DMS114 treated with DMSO at 0.1 percent for 48 hours (cell line): Measurements from ENCODE around the gene SPTA1.
"Not testable (repeated sequence)": the region's sequence is repeated elsewhere in the genome, so short reads cannot be mapped to it uniquely, and the experiment has no call there.

Experiments
- DNase-seq: peaks from one replicate; lab custom pipeline; 2025; ENCODE audit not compliant: unreplicated experiment; lab: John Stamatoyannopoulos, UW

SPTA1 gene

GRCh38 chr1:158686111-158687009 is at the start of gene SPTA1:
Gene SPTA1, minus strand, starts transcription at chr1:158686715. Its CDS starts 198 bp downstream, at chr1:158686517.
- DNase-seq = no peak

GRCh38 chr1:158735848-158736247 is 49.3 kb upstream of the SPTA1 start:
- no peak for DNase-seq

GRCh38 chr1:158732524-158732923 is 46.0 kb upstream of the SPTA1 start:
- no peak for DNase-seq

GRCh38 chr1:158731707-158732106 is 45.2 kb upstream of the SPTA1 start:
- DNase-seq = no peak

GRCh38 chr1:158730453-158730852 is 43.9 kb upstream of the SPTA1 start:
- DNase-seq = no peak

GRCh38 chr1:158728510-158729225 is 42.2 kb upstream of the SPTA1 start:
- no peak for DNase-seq

GRCh38 chr1:158724442-158724841 is 37.9 kb upstream of the SPTA1 start:
- no peak for DNase-seq

GRCh38 chr1:158720620-158721019 is 34.1 kb upstream of the SPTA1 start, which contains the start of gene OR6K3:
Gene OR6K3, minus strand, starts transcription at chr1:158720720. Its CDS starts 2,605 bp downstream, at chr1:158718115.
- DNase-seq = no peak

GRCh38 chr1:158719664-158720063 is 33.1 kb upstream of the SPTA1 start:
- no peak for DNase-seq

GRCh38 chr1:158717344-158717743 is 30.8 kb upstream of the SPTA1 start:
- no peak for DNase-seq

- no peak for DNase-seq
Observed at GRCh38 chr1:158716335-158716734, 29.8 kb upstream of the SPTA1 start.

- no peak for DNase-seq
Observed at GRCh38 chr1:158714754-158715153, 28.2 kb upstream of the SPTA1 start.

- DNase-seq = no peak
Observed at GRCh38 chr1:158711098-158711497, 24.6 kb upstream of the SPTA1 start.

- no peak for DNase-seq
Observed at GRCh38 chr1:158706096-158706495, 19.6 kb upstream of the SPTA1 start.

- no peak for DNase-seq
Observed at GRCh38 chr1:158700552-158700951, 14.0 kb upstream of the SPTA1 start, which contains the start of gene OR6K2. Gene OR6K2, minus strand, starts transcription at chr1:158700652. Its CDS starts 0 bp downstream, at chr1:158700652.

GRCh38 chr1:158694596-158694995 is 8.1 kb upstream of the SPTA1 start:
- no peak for DNase-seq

- DNase-seq = no peak
Observed at GRCh38 chr1:158692356-158692755, 5.8 kb upstream of the SPTA1 start.

GRCh38 chr1:158691907-158692306 is 5.4 kb upstream of the SPTA1 start:
- DNase-seq = no peak

- not testable (repeated sequence) for DNase-seq
Observed at GRCh38 chr1:158691149-158691548, 4.6 kb upstream of the SPTA1 start.

GRCh38 chr1:158689875-158690274 is 3.4 kb upstream of the SPTA1 start:
- no peak for DNase-seq

- no peak for DNase-seq
Observed at GRCh38 chr1:158689110-158689509, 2.6 kb upstream of the SPTA1 start.

GRCh38 chr1:158688343-158688742 is 1.8 kb upstream of the SPTA1 start:
- DNase-seq = not testable (repeated sequence)
